KG1 (cell line): Measurements from ENCODE around the gene ITGB2.
"Not testable (repeated sequence)": the region's sequence is repeated elsewhere in the genome, so short reads cannot be mapped to it uniquely, and the experiment has no call there.

Experiments
- DNase-seq: peaks from one replicate; lab custom pipeline; 2025; lab: John Stamatoyannopoulos, UW

Gene ITGB2

DNA sequence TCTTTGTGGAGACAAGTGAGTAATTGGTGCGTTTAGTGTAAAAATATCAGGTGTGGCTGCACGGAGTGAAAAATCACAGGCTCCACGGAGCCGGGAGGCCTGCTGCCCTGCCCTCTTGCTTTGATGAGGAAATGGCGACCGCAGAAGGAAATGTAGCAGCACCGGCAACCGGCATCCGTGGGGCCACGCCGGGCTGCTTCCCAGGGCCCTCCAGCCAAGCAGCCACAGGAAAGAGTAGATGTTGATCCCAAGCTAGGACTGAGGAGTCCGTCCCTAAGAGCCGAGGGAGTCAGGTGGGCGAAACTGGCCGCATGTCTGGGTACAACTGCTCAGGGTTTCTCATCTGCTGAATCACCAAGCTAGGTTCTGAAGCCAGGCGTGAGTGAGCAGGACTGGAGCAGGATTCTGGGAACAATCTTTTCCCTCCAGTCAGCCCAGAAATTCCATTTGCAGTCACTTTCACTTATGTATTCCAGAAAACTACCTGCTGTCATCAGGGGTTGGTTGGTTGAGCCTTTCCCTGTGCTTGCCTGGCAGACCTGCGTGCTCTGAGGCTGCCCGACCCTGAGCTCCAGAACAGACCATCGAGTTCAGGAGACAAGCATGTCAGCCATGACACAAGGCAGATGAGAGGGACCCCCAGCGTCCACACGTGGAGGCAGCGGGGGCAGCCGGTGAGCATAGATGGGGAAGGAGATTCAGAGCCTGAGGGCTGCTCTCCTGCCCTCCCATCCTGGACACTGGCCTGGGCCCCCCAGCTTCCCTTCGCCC, 5.8 kb upstream of the ITGB2 start:
- DNase-seq, result no peak

DNA sequence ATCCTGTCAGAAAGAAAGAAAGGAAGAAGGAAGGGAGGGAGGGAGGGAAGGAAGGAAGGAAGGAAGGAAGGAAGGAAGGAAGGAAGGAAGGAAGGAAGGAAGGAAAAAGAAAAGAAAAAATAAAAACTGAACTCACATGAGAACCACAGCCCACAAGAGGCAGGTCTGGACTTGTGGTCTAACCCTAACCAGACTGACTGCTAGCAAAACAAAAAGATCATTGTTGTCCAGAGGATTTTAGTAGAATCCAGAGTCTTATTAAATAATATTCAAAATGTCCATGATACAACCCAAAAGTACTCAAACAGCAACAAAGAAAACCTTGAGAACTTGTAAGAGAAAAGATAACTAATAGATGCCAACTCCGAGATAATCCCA, 4.7 kb upstream of the ITGB2 start:
- no peak for DNase-seq

DNA sequence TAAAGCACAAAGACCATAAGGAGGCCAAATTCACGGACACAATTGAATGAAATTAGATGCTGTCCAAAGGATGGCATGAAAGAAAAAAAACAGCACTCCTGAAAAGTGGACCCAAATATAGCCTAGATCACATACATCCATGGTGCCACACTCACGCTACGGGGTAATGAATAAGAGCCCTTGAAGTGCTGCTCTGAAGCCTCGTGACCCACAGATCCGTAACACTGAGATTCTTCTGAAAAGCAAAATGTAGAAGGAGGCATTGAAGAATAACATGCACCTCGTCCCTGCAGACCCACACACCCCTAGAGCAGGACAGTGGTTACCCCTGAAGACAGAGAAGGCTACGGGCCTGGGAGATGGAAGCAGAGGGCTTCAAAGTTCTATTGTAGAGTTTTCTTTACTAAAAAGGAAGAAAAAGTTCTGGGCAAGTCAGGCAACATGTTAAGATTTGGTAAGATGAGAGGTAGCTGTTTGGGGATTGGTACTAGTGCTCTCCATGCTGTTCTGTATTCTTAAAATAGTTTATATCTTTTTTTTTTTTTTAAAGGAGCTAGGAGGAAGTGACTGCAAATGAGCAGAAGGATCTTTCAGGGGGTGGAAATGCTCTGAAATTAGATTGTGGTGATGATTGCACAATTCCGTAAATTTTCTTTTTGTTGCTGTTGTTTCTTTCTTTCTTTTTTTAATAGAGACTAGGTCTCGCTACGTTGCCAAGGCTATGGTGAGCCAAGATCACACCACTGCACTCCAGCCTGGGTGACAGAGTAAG, 4.1 kb upstream of the ITGB2 start:
- no peak for DNase-seq

DNA sequence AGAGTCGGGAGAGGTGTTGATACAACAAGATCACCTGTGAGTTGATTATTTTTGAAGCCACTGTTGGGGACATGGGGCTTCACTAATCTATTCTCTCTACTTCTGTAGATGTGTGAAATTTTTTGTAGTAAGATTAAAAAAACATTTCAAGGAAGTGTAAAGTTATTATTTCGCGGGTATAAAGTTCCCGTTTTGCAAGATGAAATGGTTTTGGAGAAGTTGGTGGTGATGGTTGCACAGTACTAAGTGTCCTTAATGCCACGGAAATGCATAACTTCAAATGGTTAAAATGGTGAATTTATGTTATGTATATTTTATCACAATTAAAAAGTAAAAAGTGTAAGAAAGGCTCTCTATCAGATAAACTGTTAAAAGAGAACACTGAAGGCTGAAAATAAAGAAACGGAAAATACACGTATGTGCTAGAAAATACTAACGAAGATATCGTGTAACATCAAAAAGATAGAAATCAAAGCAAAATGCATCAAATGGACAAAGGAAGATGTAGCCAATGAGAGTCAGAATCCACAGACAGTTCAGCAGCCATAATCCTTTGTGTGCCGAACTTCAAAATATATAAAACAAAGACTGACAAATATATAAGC, 2.9 kb upstream of the ITGB2 start:
- no peak for DNase-seq

DNA sequence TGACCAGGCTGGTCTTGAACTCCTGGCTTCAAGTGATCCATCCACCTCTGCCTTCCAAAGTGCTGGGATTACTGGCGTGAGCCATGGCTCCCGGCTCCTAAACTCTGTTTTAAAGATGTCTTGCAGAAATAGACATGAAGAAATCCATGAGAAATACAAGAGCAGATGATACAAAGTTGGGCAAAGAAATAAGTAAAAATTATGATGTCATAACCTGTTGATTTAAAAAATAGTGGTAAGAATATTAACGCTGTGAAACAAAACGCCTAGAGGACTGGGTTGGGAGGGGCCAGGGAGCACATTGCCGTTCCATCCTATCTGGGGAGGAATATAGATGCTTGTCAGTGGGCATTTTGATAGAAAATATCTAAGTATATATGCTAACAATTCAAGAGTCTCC, 1.2 kb upstream of the ITGB2 start:
- DNase-seq, result no peak

DNA sequence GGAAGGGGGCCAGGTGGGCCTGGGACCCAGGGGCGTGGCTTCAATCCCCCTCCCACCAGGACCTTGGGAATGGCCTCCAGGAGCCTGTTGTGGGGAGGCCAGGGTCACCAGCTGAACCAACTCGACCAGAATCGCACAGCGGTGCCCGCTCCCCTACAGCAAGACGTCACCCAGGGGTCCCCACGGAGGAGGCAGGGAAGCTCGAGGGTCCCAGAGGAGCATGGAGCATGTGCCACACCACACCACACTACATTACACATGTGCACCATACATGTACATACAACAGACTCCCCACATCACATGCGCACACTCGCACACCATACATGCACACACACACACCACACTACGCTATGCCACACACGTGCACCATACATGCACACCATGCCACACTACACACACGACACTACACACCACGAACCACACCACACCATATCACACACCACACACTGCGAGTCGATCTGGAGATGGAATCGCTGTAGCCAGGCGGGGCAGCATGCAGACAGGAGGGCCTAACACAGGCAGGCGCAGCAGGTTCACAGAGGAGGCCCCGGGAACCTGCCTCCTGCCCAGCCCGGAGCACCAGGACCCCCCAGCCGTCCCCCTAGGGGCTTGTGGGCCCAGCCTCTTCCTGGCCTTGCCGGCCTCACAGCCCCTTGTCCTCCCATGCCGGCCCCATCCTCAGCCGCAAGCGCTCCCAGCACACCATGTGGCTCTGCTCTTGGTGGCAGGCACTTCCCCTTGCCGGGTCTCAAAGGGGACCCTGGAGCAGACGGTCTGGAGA, 596 bp downstream of the ITGB2 start:
- DNase-seq, result peak; percentile 9

DNA sequence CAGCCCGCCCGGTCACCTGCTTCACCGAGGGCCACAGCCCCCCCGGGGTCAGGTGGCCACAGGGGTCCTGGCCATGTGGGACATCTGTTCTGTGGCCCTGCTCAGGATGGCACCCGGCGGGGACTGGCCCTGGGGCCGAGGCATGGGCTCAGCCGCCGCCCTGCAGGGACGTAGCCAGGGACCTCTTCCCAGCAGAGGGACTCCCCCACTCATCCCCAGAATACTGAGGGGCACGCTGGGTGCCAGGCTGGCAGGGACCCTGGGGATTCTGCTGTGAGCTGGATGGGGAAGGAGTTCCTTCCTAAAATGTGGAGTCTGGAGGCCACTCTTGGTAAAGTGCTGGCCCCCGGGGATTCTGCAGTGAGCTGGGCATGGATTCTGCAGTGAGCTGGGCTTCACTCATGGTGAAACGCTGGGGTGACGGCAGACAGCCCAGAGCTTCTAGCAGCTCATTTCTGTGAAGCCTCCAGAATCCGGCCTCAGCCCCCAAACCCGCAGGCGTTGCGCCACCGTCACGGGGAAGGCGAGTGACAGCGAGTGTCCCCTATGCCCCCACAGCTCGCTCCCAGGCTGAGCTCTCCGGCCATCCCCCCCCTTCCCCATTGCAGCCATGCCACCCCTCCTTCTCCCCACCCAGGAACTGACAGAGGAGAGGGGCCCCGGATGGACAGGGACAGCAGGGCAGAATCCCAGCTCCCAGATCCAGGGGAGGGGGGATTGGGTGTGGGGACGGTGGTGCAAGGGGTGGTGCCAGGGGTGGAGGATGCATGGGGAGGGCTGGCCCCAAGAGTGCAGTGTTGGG, 1.4 kb downstream of the ITGB2 start:
- DNase-seq, result no peak

DNA sequence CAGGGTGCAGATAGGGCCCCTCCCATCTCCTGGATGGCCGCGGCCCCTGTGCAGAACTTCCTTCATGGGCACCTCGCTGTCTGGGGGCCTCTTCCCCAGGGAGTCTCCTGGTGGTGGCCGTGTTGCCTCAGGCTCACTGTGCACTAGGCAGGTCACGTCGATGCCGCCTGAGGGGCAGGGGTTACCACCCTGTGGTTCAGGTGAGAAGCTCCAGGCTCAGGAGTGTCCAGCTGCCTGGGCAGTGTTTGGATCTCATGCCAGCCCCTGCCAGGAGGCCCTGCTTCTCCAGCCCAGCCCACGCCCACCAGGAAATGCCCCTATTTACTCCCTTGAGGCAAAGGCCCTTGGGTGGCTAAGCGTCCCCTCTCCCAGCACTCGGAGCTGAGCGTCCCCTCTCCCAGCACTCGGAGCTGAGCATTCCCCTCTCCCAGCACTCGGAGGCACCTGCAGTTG, 2.1 kb downstream of the ITGB2 start:
- DNase-seq, result no peak

DNA sequence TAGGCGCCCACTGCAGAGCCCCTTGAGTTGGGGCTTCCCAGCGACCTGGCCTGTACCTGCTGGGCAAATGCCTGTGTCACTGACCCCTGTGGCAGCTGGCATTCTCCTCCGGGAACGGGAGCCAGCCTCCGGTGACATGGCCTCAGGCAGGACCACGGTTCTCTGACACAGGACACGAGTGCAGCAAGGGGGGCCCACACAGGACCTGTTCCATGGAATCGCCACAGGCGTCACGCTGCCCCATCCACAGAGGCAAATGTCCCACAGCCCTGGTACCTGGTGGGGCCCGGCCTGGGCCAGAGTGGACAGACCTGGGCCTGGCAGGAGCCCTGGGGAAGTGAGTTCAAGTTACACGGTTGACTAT, 2.6 kb downstream of the ITGB2 start:
- no peak for DNase-seq

DNA sequence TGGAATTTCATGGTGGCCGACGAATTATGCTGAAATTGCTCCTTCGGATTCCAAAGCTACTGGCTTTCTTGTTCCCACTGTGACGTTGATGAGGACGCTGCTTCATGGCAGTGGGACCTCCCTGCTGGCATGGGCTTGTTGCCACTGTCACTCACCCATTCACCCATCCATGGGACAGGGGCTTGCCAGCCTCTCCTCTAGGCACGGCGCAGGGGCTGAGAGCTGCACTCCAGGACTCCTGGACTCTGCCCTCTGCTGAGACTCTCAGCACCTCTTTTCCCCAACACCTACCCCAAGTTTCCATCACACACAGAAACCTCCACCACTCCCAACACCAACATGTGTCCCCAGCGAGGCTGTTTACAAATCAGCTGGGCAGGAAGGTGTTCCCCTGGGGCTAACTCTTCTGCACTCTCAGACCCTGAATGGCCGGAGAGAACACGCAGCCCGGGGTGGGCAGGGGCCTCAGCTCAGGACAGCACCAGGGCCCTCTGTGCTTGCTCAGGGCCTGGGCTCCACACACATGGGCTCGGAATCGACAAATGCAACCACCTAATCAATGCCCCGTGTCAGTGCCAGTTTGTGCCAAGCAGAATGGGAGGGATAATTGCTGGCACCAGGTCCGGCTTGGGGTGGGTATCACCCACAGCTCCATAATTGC, 3.1 kb downstream of the ITGB2 start:
- DNase-seq, result no peak

DNA sequence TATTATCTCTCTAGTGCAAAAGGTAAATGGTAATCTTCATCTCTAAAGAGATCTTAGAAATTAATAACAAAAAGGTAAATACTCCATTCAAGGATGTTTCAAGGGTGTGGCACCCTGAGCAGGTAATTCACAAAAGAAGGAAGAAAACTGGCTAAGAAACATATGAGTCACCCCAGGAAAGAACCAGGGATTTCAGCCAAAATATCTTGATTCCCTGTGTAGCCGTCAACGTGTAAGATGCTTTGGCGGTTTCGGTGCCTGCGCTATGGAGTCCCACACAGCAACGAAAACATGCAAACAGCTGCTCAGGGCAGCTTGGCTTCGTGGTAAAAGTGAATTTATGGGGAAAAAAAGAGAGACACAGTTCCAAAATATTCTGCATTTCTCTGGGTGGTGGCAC, 3.7 kb downstream of the ITGB2 start:
- no peak for DNase-seq

DNA sequence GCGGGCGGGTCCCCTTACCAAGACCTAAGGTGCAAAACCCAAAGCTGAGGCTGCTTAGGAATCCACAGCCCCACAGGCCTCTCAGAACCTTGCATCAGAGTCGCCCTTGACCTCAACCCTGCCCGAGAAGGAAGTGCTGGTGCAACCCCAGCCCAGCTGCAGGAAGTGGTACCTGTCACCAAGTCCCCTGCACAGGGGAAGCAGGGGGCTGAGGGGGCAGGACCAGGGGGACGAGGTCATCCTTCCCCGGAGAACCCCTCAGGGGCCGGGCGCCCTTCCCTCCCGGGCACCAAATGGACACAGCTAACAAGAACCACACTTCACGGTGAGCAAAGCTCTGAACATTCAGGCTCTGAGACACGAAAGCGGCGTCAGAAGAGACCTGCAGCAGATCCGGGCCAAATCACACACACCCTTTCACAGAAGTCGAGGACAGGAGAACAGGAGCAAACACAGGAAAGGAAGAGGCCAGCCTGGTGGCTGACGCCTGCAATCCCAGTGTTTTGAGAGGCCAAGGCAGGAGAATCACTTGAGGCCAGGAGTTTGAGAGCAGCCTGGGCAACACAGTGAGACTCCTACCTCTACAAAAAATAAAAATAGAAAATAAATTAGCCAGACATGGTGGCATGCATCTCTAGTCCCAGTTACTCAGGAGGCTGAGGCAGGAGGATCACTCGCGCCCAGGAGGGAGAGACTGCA, 6.4 kb downstream of the ITGB2 start:
- DNase-seq, result peak; percentile 35

DNA sequence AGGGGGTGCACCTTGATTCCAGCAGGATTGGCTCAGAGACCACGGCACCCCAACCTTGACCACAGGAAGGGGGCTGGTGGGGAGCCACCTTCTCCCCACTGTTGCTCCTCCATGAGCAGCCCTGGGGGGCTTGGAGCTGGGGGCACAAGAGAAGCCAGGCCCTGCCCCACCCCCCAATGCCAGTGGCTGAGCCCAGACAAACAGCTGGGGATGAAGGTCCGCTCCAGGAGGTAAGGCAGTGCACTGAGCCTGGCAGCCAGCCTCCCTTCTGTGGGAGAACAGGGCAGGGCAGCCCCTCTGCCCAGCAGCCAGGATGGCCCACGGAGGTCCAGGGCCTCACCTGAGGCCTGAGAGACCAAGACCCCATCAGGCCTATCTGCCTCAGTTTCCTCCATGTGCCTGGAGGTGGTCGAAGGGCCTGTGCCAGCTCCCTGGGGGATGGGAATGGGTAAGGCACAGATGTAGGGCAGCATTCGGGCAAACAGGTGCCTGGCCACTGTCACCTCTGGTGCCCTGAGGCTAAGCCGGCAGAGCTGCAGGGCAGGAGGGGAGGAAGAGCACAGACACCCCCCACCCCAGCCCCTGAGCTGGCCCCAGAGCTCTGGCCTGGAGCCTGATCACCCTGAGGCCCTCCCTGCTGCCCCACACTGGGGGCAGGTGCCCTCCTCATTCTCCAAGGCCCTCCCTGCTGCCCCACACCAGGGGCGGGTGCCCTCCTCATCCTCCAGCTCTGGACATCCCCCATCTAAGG, 7.1 kb downstream of the ITGB2 start:
- DNase-seq, result no peak

DNA sequence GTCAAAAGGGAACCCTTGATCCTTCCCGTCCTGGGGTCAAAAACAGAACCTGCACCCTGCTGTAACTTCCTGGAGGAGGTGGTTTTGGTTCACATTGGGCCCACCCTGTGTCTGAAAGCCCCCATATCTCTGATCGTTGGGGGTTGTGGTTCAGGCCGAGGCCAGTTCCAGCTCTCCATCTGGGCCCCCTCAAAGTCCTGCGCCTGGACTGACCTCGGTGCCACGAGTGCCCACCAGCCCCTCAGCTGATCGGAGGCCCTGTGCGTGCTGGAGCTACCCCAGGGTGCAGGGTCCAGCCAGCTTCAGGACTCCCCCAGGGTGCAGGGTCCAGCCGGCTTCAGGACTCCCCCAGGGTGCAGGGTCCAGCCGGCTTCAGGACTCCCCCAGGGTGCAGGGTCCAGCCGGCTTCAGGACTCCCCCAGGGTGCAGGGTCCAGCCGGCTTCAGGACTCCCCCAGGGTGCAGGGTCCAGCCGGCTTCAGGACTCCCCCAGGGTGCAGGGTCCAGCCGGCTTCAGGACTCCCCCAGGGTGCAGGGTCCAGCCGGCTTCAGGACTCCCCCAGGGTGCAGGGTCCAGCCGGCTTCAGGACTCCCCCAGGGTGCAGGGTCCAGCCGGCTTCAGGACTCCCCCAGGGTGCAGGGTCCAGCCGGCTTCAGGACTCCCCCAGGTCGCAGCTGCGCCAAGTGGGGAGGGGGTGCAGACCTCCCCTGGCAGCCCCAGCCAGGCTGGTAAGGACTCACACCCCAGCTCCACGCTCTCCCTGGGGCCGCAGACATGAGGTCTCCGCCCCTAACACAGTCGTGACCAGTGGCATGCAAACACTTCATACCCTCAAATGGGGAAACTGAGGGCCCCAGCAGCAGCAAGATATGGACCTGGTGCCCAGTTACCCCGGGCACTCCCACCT, 7.9 kb downstream of the ITGB2 start:
- DNase-seq, result not testable (repeated sequence)

DNA sequence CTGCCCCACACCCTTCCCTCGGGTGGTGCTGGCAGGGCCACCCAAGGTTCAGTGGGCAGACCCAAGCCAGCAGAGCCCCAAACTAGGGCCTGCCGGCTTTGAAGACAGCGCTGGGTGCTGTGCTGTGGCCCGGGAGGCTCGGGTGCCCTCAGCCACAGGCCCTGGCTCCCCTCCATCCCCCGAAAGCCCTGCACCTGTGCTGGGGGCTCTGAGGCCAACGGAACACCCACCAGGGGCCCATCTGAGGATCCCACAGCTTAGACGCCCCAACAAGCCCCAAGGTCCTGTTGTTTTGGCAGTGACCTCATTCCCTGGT, 8.6 kb downstream of the ITGB2 start:
- DNase-seq, result no peak

DNA sequence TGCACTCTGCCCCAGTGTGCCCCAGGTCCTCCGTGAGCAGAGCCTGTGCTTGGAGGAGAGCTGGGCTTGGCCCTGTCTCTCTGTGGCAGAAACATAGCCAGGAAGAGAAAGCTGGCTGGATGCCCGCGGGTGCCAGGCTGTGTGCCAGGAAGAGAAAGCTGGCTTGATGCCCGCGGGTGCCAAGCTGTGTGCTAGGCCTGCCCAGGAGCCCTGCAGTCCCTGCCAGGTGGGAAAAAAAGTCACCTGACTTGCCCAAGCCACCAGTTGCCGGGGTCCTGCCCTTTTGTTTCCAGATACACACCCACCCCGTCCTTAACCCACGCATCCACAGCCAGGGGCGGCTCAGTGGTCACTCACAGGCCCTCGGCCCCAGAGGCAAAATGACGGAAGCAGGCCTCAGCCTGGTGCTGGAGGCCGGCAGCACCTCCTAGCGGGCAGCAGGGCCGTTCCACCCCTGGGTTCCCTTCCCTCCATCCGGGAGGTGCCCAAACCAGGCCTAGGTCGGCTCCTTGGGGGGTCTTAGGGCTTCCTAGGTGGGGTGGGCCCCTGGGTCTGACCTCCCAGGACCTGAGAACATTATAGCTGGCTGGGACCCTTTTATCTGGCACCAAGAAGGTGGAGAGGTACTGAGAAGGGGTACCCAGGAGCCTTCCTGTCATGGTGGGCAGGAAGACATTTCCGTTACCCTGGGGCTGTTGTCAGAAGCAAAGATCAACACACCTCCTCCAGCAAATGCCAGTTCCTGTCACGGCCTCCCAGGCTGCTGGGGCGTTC, 9.1 kb downstream of the ITGB2 start:
- no peak for DNase-seq

DNA sequence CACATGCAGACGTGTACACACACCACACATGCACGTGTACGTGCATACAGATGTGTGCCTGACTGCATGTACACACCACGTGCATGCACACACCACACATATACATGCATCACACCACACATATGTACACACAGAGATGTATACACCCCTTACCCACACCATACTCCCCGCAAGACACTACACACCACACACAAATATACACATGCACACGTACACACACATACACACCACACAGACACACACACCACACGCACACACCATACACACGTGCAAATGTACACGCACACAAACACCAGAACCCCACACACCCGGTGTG, 9.7 kb downstream of the ITGB2 start:
- DNase-seq, result no peak
